Choroid plexus epithelial cell (primary cell): Measurements from ENCODE around the gene SLC5A1.
"Not testable (repeated sequence)": the region's sequence is repeated elsewhere in the genome, so short reads cannot be mapped to it uniquely, and the experiment has no call there.

Experiments used
- DNase-seq: peaks from one replicate; pipeline ENCODE4 v3.0.0-alpha.2; 2010; ENCODE audit warnings: low read depth
- H3K4me3 ChIP-seq: 2 replicates; pipeline ENCODE4 v1.5.1; 2011; ENCODE audit warnings: low read depth, mild to moderate bottlenecking, control low read depth, low read length, moderate library complexity
- CTCF ChIP-seq: conservative IDR thresholded peaks from 2 replicates; pipeline ENCODE4 v1.5.1; 2011; ENCODE audit warnings: low read depth, mild to moderate bottlenecking, control low read depth, inconsistent platforms, low read length, moderate library complexity

The SLC5A1 gene

GRCh38 chr22:32144496-32145274, 101.6 kb downstream of the SLC5A1 start:
- DNase-seq = no peak
- no peak for TF ChIP-seq CTCF
- H3K4me3 ChIP-seq = no peak overlapping the region

GRCh38 chr22:32147128-32147527, 104.1 kb downstream of the SLC5A1 start:
- DNase-seq, H3K4me3 ChIP-seq: not testable (repeated sequence)

GRCh38 chr22:32148372-32148771, 105.3 kb downstream of the SLC5A1 start:
- H3K4me3 ChIP-seq = not testable (repeated sequence)

GRCh38 chr22:32150647-32151046, 107.6 kb downstream of the SLC5A1 start:
- not testable (repeated sequence) for DNase-seq, H3K4me3 ChIP-seq

More at GRCh38 chr22:32148372-32148771, 105.3 kb downstream of the SLC5A1 start:
- not testable (repeated sequence) for DNase-seq

- not testable (repeated sequence) for H3K4me3 ChIP-seq, DNase-seq
Observed at GRCh38 chr22:32151641-32152040, 108.6 kb downstream of the SLC5A1 start.

- H3K4me3 ChIP-seq, DNase-seq: not testable (repeated sequence)
Observed at GRCh38 chr22:32154727-32155126, 111.7 kb downstream of the SLC5A1 start.

GRCh38 chr22:32157632-32158031, 114.6 kb downstream of the SLC5A1 start:
- not testable (repeated sequence) for DNase-seq, H3K4me3 ChIP-seq

- TF ChIP-seq CTCF = no peak
- no peak for DNase-seq
- no peak within 1 kb of the TSS for H3K4me3 ChIP-seq
Observed at GRCh38 chr22:32158712-32159533, 115.9 kb downstream of the SLC5A1 start, which contains the start of gene C22orf42. TSS of gene C22orf42 (minus strand) at chr22:32159303. CDS start at chr22:32159215, 88 bp downstream.

GRCh38 chr22:32160411-32160810, 117.3 kb downstream of the SLC5A1 start:
- DNase-seq = not testable (repeated sequence)

More at GRCh38 chr22:32160411-32160810, 117.3 kb downstream of the SLC5A1 start:
- H3K4me3 ChIP-seq = not testable (repeated sequence)
